ENCODE data around the gene ORAI1. TPM values are rescaled to one million over a fixed set of nuclear protein-coding genes. Genes with fewer than 3 reads are reported as not detected.
A peak's percentile ranks its signal among the peaks of the same experiment; 100 is the strongest.

ORAI1 gene
- total RNA-seq (29.0 and 30.5 TPM in 2 replicates), polyA plus RNA-seq (65.4 and 104 TPM in 2 replicates), polyA minus RNA-seq (25.9 and 38.2 TPM in 2 replicates), Bru-seq, nascent RNA (percentile 64 among the genes with signal in this experiment), BruChase-seq, experiment 1, labeled RNA remaining after a 6-hour chase (percentile 71 among the genes with signal in this experiment), BruChase-seq, experiment 2, labeled RNA remaining after a 2-hour chase (percentile 62 among the genes with signal in this experiment)
- polyA plus RNA-seq (2011; cell fraction: cytosol; rRNA removed) = 35.9 and 44.2 TPM in 2 replicates
- 10.6 and 10.9 TPM in 2 replicates for polyA plus RNA-seq (2011; cell fraction: nucleus; rRNA removed)
- 25.6 and 35.9 TPM in 2 replicates for polyA plus RNA-seq (2012)
- 54.7 TPM for polyA minus RNA-seq (2011; cell fraction: cytosol; rRNA and poly(A)+ RNA removed)
- polyA minus RNA-seq (2011; cell fraction: nucleus; rRNA and poly(A)+ RNA removed) = 7.0 and 12.5 TPM in 2 replicates
- long read RNA-seq, transcript ORAI1-203 (2 exons, 2,138 nt) = major isoform, 112 of 183 reads
- long read RNA-seq, partial matches to known transcripts = 60 of 183 reads
- long read RNA-seq, other reads (novel, unspliced or antisense) = 10 of 183 reads

DNA sequence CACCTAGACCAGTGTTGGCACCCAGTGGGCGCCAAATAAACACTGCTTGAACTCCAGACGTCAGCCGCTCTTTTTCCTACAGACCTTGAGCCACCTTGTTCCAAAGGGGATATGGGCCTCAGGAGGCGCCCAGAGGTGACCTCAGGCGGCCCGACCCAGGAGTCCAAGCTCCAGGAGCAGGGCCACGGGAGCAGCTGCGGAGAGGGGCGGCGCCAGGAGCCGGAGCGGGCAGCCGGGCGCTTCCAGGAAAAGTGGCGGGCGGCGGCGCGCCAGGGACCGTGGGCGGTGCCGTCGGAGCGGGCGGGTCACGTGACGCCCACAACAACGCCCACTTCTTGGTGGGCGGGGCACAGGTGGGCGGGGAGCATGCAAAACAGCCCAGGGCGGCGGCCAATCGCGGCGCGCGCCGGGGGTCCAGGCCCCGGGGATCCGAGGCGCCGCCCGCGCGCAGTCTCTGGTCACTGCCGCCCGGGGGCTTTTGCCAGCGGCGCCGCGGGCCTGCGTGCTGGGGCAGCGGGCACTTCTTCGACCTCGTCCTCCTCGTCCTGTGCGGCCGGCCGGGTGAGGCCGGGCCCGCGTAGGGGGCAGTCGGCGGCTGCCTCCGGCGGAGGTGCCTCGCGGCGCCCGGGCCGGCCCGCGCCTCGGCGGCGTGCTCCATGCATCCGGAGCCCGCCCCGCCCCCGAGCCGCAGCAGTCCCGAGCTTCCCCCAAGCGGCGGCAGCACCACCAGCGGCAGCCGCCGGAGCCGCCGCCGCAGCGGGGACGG lies at the start of gene ORAI1:
Gene ORAI1, plus strand, starts transcription at position 444 of the 766 bp plus-strand sequence.
- FAIRE-seq = peak; percentile 91
- H3K4me2 ChIP-seq (ENCODE audit: insufficient read depth, low read length) = peak within 1 kb of the TSS; percentile 90
- H3K9me1 ChIP-seq (replicated peaks; ENCODE audit: control insufficient read depth, extremely low read depth, insufficient read depth, low read length) = no peaks in the 10 kb centered on the region
- H3K4me3 ChIP-seq (replicated peaks in 1 of 3; ENCODE audit: insufficient read depth in 1 of 3, low read depth in 1 of 3, low read length in 3 of 3) = peak within 1 kb of the TSS; percentile 47 to 67 (median 55)
- POLR2A ChIA-PET = interaction anchor here (0.6 to 1.4 kb wide), 4 partner anchors 37 to 299 kb away, joined by 3 to 5 read pairs (median 4); no protein-coding TSS in a partner anchor
- H3K36me3 ChIP-seq (ENCODE audit: control insufficient read depth in 2 of 2, extremely low read depth in 1 of 2, insufficient read depth in 2 of 2, low read length in 2 of 2) = no peaks in the 10 kb centered on the region
- peak; percentile 94 for DNase-seq (ENCODE audit: low read depth, low spot score)
- CTCF ChIA-PET = interaction anchor here (0.6 to 6.4 kb wide), 18 partner anchors 10 to 158 kb away, joined by 3 to 108 read pairs (median 5); partner anchors contain the start of gene MORN3
- H3K79me2 ChIP-seq (ENCODE audit: control insufficient read depth, insufficient read depth, low read length) = peaks cover 27% of the 10 kb centered on the region
- peak within 1 kb of the TSS; percentile 98 for H2AFZ ChIP-seq (ENCODE audit: low read depth, low read length)
- BruUV-seq (replicated peaks) = no TSS peak
- no peaks in the 10 kb centered on the region for H3K27me3 ChIP-seq (ENCODE audit: control insufficient read depth in 2 of 2, insufficient read depth in 2 of 2, low read length in 2 of 2)
- H4K20me1 ChIP-seq (replicated peaks; ENCODE audit: control insufficient read depth, extremely low read depth, insufficient read depth, low read length) = no peaks in the 10 kb centered on the region
- TF ChIP-seq GATA2 (IDR thresholded peaks at IDR 0.05; ENCODE audit: insufficient read depth, insufficient read length, low read depth, low read length) = no peak
- TF ChIP-seq FOS (IDR thresholded peaks at IDR 0.05; ENCODE audit: borderline replicate concordance, insufficient read depth, low read length) = no peak
- TF ChIP-seq EZH2 (IDR thresholded peaks at IDR 0.05; ENCODE audit: borderline replicate concordance, low read depth, low read length, severe bottlenecking) = no peak
- no peak for TF ChIP-seq MYC (IDR thresholded peaks at IDR 0.05; ENCODE audit: low read depth, low read length)
- TF ChIP-seq POLR2AphosphoS5 (IDR thresholded peaks at IDR 0.05; ENCODE audit: insufficient read depth, low read depth, low read length) = peak; percentile 96
- TF ChIP-seq, protein P1, sequence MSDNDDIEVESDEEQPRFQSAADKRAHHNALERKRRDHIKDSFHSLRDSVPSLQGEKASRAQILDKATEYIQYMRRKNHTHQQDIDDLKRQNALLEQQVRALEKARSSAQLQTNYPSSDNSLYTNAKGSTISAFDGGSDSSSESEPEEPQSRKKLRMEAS (IDR thresholded peaks at IDR 0.05; ENCODE audit: insufficient read depth, insufficient read length) = peak; percentile 81
- no peak for TF ChIP-seq JUN (IDR thresholded peaks at IDR 0.05; ENCODE audit: borderline replicate concordance, insufficient read depth, insufficient read length, low read depth)
- peak; percentile 92 for TF ChIP-seq POLR2A (IDR thresholded peaks at IDR 0.05; ENCODE audit: low read depth, low read length)
- TF ChIP-seq, protein P2, sequence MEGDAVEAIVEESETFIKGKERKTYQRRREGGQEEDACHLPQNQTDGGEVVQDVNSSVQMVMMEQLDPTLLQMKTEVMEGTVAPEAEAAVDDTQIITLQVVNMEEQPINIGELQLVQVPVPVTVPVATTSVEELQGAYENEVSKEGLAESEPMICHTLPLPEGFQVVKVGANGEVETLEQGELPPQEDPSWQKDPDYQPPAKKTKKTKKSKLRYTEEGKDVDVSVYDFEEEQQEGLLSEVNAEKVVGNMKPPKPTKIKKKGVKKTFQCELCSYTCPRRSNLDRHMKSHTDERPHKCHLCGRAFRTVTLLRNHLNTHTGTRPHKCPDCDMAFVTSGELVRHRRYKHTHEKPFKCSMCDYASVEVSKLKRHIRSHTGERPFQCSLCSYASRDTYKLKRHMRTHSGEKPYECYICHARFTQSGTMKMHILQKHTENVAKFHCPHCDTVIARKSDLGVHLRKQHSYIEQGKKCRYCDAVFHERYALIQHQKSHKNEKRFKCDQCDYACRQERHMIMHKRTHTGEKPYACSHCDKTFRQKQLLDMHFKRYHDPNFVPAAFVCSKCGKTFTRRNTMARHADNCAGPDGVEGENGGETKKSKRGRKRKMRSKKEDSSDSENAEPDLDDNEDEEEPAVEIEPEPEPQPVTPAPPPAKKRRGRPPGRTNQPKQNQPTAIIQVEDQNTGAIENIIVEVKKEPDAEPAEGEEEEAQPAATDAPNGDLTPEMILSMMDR (IDR thresholded peaks at IDR 0.05; ENCODE audit: extremely low read depth in 1 of 2, insufficient read depth in 1 of 2, low read depth in 1 of 2, low read length in 2 of 2) = no peak
- H3K4me1 ChIP-seq (ENCODE audit: control insufficient read depth, extremely low read depth, insufficient read depth, low read length) = peaks cover 43% of the 10 kb centered on the region
- H3K9ac ChIP-seq (replicated peaks; ENCODE audit: extremely low read depth, insufficient read depth, low read length) = peak within 1 kb of the TSS; percentile 42
- H3K9me3 ChIP-seq (replicated peaks; ENCODE audit: control insufficient read depth, insufficient read depth, low read length) = no peaks in the 10 kb centered on the region
- dilution Hi-C loops (cut with MboI; ENCODE audit: extremely low pct_ligation_motif_present, low sequenced_read_pairs) (no loop called here), intact Hi-C loops (cut with micrococcal nuclease) (loop anchor here (2.0 to 5.0 kb wide), 2 partner anchors 125 to 171 kb away; no protein-coding TSS in a partner anchor)
- peak within 1 kb of the TSS; percentile 77 for H3K27ac ChIP-seq (ENCODE audit: insufficient read depth, low read depth, low read length)
